Measurements from ENCODE around the gene TMEM45B. TPM values are rescaled to one million over a fixed set of nuclear protein-coding genes. Genes with fewer than 3 reads are reported as not detected.
"Not testable (repeated sequence)": the region's sequence is repeated elsewhere in the genome, so short reads cannot be mapped to it uniquely, and the experiment has no call there.

The TMEM45B gene
- total RNA-seq, 1 experiment from 2014 or later = not detected

DNA sequence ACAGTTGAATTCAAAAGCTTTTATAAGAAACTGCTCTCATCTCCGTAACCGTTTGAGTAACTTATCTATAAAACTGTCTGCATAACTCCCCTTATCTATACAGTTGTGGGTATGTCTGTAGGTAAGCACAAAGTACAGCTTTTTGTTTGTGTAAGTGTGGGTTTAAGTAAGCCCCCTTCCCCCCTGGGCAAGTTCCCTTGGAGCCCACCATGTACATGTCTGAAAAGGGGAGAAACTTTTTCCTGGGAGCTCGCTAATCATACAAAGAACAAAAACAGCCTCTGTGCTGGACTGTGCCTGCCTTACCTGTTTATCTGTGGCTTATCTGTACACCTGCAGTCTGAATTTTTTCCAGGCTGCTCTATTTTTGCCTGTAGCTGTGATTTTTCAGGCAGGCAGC is 36.3 kb upstream of the TMEM45B start:
- no peak for DNase-seq
- no peak overlapping the region for H3K4me2 ChIP-seq (ENCODE audit: low read depth, low read length, poor library complexity, severe bottlenecking)
- no peaks in the 10 kb centered on the region for H3K4me1 ChIP-seq (ENCODE audit: low read length)
- no peak overlapping the region for H3K9ac ChIP-seq (ENCODE audit: low read length)
- no peaks in the 10 kb centered on the region for H3K9me3 ChIP-seq (ENCODE audit: low read length)
- no peak overlapping the region for H2AFZ ChIP-seq (ENCODE audit: low read length)
- H3K27ac ChIP-seq (ENCODE audit: low read length) = no peak overlapping the region
- H3K4me3 ChIP-seq (ENCODE audit: low read length) = no peak overlapping the region
- no peaks in the 10 kb centered on the region for H3K27me3 ChIP-seq (ENCODE audit: low read length)
- H3K79me2 ChIP-seq (ENCODE audit: low read length) = no peaks in the 10 kb centered on the region
- no peaks in the 10 kb centered on the region for H3K9me2 ChIP-seq (replicated peaks; ENCODE audit: insufficient read depth, low read length)
- no peaks in the 10 kb centered on the region for H4K20me1 ChIP-seq (ENCODE audit: insufficient read depth, low read depth, low read length)
- H3K36me3 ChIP-seq (ENCODE audit: insufficient read depth, low read length) = no peaks in the 10 kb centered on the region

DNA sequence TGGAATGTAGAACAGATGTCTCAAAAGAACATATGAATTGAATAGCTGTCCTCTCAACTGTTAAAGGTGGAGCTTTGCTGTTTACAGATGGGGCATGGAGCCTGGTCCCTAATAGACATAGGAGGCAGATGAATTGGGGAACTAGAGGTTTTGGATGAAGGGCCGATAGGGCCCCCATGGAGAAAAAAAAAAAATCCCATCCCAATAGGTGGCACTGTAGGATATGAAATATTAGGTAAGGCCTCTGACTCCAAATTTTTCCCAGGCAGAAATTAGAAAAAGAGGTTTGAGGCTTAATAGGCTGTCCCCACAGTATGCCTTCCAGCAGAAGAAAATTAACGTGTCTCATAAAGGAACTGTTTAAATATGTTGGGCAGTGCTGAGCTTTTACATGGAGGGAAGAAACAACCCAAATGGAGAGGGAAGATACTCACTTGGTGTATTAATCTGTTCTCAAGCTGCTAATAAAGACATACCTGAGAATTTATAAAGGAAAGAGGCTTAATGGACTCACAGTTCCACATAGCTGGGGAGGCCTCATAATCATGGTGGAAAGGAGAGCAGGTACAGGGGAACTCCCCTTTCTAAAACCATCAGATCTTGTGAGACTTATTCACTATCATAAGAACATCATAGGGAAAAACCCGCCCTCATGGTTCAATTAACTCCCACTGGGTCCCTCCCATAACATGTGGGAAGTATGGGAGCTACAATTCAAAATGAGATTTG is 30.1 kb upstream of the TMEM45B start:
- Histone ChIP-seq H3K9ac (ENCODE audit: low read length) (no peak overlapping the region), H3K4me2 (ENCODE audit: low read depth, low read length, poor library complexity, severe bottlenecking) (no peak overlapping the region), H3K4me1 (ENCODE audit: low read length) (no peaks in the 10 kb centered on the region), H2AFZ (ENCODE audit: low read length) (no peak overlapping the region), H3K4me3 (ENCODE audit: low read length) (no peak overlapping the region), H4K20me1 (ENCODE audit: insufficient read depth, low read depth, low read length) (no peaks in the 10 kb centered on the region), H3K79me2 (ENCODE audit: low read length) (no peaks in the 10 kb centered on the region), H3K27me3 (ENCODE audit: low read length) (no peaks in the 10 kb centered on the region), H3K9me2 (replicated peaks; ENCODE audit: insufficient read depth, low read length) (no peaks in the 10 kb centered on the region), H3K9me3 (ENCODE audit: low read length) (no peaks in the 10 kb centered on the region), H3K36me3 (ENCODE audit: insufficient read depth, low read length) (no peaks in the 10 kb centered on the region), H3K27ac (ENCODE audit: low read length) (no peak overlapping the region)
- no peak for DNase-seq

DNA sequence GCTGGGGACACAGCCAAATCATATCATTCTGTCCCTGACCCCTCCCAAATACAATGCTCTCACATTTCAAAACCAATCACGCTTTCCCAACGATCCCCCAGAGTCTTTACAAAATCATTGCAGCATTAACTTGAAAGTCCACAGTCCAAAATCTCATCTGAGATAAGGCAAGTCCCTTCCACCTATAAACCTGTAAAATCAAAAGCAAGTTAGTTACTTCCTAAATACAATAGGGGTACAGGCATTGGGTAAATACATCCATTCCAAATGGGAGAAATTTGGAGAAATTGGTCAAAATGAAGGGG is 29.6 kb upstream of the TMEM45B start:
- H3K9me3 ChIP-seq (ENCODE audit: low read length); H3K9ac ChIP-seq (ENCODE audit: low read length); DNase-seq; H3K4me3 ChIP-seq (ENCODE audit: low read length); H3K4me2 ChIP-seq (ENCODE audit: low read depth, low read length, poor library complexity, severe bottlenecking); H3K79me2 ChIP-seq (ENCODE audit: low read length); H3K4me1 ChIP-seq (ENCODE audit: low read length); H3K27ac ChIP-seq (ENCODE audit: low read length); H4K20me1 ChIP-seq (ENCODE audit: insufficient read depth, low read depth, low read length); H3K27me3 ChIP-seq (ENCODE audit: low read length); H3K9me2 ChIP-seq (replicated peaks; ENCODE audit: insufficient read depth, low read length); H2AFZ ChIP-seq (ENCODE audit: low read length); H3K36me3 ChIP-seq (ENCODE audit: insufficient read depth, low read length): not testable (repeated sequence)

DNA sequence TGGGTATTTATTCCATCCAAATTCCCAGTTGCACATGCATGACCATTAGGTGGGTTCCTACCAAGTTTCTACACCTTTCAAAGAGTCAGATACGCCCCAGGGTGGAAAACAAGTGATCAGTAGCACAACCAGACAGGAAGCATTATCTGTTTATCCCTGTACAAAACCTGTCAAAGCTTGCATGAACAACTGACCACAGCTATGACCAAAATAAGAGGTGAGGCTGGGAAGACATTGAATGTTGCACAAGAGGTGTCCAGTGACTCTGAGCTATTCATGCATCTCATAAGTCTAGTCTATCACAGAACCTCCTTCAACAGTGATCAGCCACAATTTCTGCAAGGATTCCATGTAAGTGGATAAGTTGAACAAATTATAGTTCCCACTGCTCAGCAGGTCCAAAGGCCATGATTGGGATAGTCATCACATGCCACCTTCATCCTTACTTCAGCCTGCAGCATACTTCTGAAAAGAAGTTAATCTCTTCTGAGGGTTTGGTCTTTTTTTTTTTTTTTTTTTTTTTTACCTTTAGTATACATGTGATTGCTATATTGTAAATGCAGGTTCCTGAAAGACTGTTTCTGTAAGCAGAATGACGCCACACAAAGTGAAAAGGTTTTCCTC is 28.0 kb upstream of the TMEM45B start:
- Histone ChIP-seq H3K27me3 (ENCODE audit: low read length) (no peaks in the 10 kb centered on the region), H3K4me3 (ENCODE audit: low read length) (no peak overlapping the region), H3K9me3 (ENCODE audit: low read length) (no peaks in the 10 kb centered on the region), H3K9ac (ENCODE audit: low read length) (no peak overlapping the region), H3K4me1 (ENCODE audit: low read length) (no peaks in the 10 kb centered on the region), H3K4me2 (ENCODE audit: low read depth, low read length, poor library complexity, severe bottlenecking) (no peak overlapping the region), H3K27ac (ENCODE audit: low read length) (no peak overlapping the region), H4K20me1 (ENCODE audit: insufficient read depth, low read depth, low read length) (no peaks in the 10 kb centered on the region), H3K79me2 (ENCODE audit: low read length) (no peaks in the 10 kb centered on the region), H3K9me2 (replicated peaks; ENCODE audit: insufficient read depth, low read length) (no peaks in the 10 kb centered on the region), H3K36me3 (ENCODE audit: insufficient read depth, low read length) (no peaks in the 10 kb centered on the region), H2AFZ (ENCODE audit: low read length) (no peak overlapping the region)
- no peak for DNase-seq

DNA sequence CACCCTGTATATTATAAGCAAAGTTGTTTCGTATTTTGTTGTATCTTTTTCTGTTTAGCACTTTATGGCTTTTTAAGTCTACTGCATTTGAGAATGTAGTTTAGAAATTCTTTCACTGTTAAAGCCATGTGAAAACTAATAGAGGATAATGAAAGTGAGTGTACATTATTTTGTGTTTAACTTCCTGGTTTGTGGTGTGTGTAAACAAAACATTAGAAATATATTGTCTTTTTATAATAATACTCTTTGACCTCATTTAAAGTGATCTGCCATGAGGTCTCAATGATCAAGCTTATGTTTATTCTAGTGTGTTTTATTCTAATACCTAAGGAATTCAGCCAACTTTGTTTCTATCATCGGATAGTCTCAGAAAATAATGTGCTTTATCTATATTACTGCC is 27.4 kb upstream of the TMEM45B start:
- H3K27ac ChIP-seq (ENCODE audit: low read length) = no peak overlapping the region
- no peak overlapping the region for H3K9ac ChIP-seq (ENCODE audit: low read length)
- H3K4me1 ChIP-seq (ENCODE audit: low read length) = no peaks in the 10 kb centered on the region
- no peak overlapping the region for H3K4me2 ChIP-seq (ENCODE audit: low read depth, low read length, poor library complexity, severe bottlenecking)
- no peaks in the 10 kb centered on the region for H3K9me3 ChIP-seq (ENCODE audit: low read length)
- no peaks in the 10 kb centered on the region for H3K9me2 ChIP-seq (replicated peaks; ENCODE audit: insufficient read depth, low read length)
- H3K36me3 ChIP-seq (ENCODE audit: insufficient read depth, low read length) = no peaks in the 10 kb centered on the region
- no peaks in the 10 kb centered on the region for H3K79me2 ChIP-seq (ENCODE audit: low read length)
- DNase-seq = no peak
- no peaks in the 10 kb centered on the region for H3K27me3 ChIP-seq (ENCODE audit: low read length)
- no peak overlapping the region for H3K4me3 ChIP-seq (ENCODE audit: low read length)
- no peaks in the 10 kb centered on the region for H4K20me1 ChIP-seq (ENCODE audit: insufficient read depth, low read depth, low read length)
- H2AFZ ChIP-seq (ENCODE audit: low read length) = no peak overlapping the region

DNA sequence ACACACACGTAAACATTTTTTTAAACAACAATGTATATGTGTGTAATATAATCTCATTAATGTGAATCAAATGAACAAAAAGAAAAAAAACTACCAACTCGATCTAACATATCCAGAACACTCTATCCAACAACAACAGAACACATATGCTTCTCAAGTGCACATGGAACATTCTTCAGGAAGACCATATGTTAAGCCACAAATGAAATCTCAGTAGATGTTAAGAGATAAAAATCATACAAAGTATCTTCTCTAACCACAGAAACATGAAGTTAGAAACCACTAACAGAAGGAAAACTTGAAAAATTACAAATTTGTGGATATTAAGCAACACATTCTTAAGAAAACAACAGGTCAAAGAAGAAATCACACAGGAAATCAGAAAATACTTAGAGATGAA is 25.5 kb upstream of the TMEM45B start:
- no peak for DNase-seq
- Histone ChIP-seq H3K27ac (ENCODE audit: low read length) (no peak overlapping the region), H3K79me2 (ENCODE audit: low read length) (no peaks in the 10 kb centered on the region), H3K4me3 (ENCODE audit: low read length) (no peak overlapping the region), H3K4me1 (ENCODE audit: low read length) (no peaks in the 10 kb centered on the region), H3K4me2 (ENCODE audit: low read depth, low read length, poor library complexity, severe bottlenecking) (no peak overlapping the region), H4K20me1 (ENCODE audit: insufficient read depth, low read depth, low read length) (no peaks in the 10 kb centered on the region), H2AFZ (ENCODE audit: low read length) (no peak overlapping the region), H3K9me2 (replicated peaks; ENCODE audit: insufficient read depth, low read length) (no peaks in the 10 kb centered on the region), H3K27me3 (ENCODE audit: low read length) (no peaks in the 10 kb centered on the region), H3K9ac (ENCODE audit: low read length) (no peak overlapping the region), H3K36me3 (ENCODE audit: insufficient read depth, low read length) (no peaks in the 10 kb centered on the region), H3K9me3 (ENCODE audit: low read length) (no peaks in the 10 kb centered on the region)

DNA sequence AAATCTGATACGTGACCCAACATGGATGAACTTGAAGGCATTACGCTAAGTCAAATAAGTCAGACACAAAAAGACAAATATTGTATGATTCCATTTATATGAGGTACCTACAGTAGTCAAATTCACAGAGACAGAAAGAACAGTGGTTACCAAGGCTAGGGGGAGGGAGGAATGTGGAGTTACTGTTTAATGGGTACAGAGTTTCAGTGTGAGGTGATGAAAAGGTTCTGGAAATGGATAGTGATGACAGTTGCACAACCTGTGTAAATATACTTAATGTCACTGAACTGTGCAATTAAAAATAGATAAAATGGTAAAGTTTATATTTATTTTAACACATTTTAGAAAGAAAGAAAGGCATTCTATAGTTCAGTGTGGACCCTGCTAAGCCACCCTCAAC is 24.1 kb upstream of the TMEM45B start:
- H3K4me3 ChIP-seq (ENCODE audit: low read length) = no peak overlapping the region
- no peaks in the 10 kb centered on the region for H3K27me3 ChIP-seq (ENCODE audit: low read length)
- H3K27ac ChIP-seq (ENCODE audit: low read length) = no peak overlapping the region
- DNase-seq = no peak
- no peaks in the 10 kb centered on the region for H3K79me2 ChIP-seq (ENCODE audit: low read length)
- no peak overlapping the region for H3K9ac ChIP-seq (ENCODE audit: low read length)
- H3K9me3 ChIP-seq (ENCODE audit: low read length) = no peaks in the 10 kb centered on the region
- H3K9me2 ChIP-seq (replicated peaks; ENCODE audit: insufficient read depth, low read length) = no peaks in the 10 kb centered on the region
- H3K4me2 ChIP-seq (ENCODE audit: low read depth, low read length, poor library complexity, severe bottlenecking) = no peak overlapping the region
- no peak overlapping the region for H2AFZ ChIP-seq (ENCODE audit: low read length)
- no peaks in the 10 kb centered on the region for H4K20me1 ChIP-seq (ENCODE audit: insufficient read depth, low read depth, low read length)
- H3K4me1 ChIP-seq (ENCODE audit: low read length) = no peaks in the 10 kb centered on the region
- no peaks in the 10 kb centered on the region for H3K36me3 ChIP-seq (ENCODE audit: insufficient read depth, low read length)

DNA sequence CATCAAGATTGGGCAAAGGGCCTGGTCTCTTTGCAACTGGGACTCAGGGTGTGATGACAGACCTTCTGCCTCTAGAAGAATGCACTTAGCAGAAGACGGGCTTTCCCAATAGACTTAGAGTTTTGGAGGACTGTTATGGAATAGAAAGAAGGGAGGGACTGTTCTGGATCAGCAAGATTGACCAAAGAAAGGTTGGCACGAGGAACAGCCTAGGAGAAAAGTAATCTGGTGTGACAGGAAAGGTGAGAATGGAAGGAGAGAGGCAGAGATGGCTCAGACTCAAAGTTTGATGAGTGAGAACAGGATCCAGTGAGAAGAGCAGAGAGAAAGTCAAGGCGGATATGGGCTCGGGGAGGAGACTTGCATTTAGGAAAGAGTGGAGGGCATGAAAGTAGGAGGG is 23.0 kb upstream of the TMEM45B start:
- no peak overlapping the region for H2AFZ ChIP-seq (ENCODE audit: low read length)
- no peak overlapping the region for H3K9ac ChIP-seq (ENCODE audit: low read length)
- no peak overlapping the region for H3K4me2 ChIP-seq (ENCODE audit: low read depth, low read length, poor library complexity, severe bottlenecking)
- no peaks in the 10 kb centered on the region for H4K20me1 ChIP-seq (ENCODE audit: insufficient read depth, low read depth, low read length)
- DNase-seq = no peak
- H3K27me3 ChIP-seq (ENCODE audit: low read length) = no peaks in the 10 kb centered on the region
- H3K27ac ChIP-seq (ENCODE audit: low read length) = no peak overlapping the region
- no peaks in the 10 kb centered on the region for H3K9me3 ChIP-seq (ENCODE audit: low read length)
- H3K79me2 ChIP-seq (ENCODE audit: low read length) = no peaks in the 10 kb centered on the region
- no peaks in the 10 kb centered on the region for H3K4me1 ChIP-seq (ENCODE audit: low read length)
- H3K36me3 ChIP-seq (ENCODE audit: insufficient read depth, low read length) = no peaks in the 10 kb centered on the region
- H3K4me3 ChIP-seq (ENCODE audit: low read length) = no peak overlapping the region
- H3K9me2 ChIP-seq (replicated peaks; ENCODE audit: insufficient read depth, low read length) = no peaks in the 10 kb centered on the region

All from Karpas-422 (cell line).